NCI-H2196 treated with DMSO at 0.1 percent for 48 hours (cell line): Measurements from ENCODE around the gene TNFSF15.

Experiments
- DNase-seq: peaks from one replicate; lab custom pipeline; 2025; ENCODE audit not compliant: unreplicated experiment; lab: John Stamatoyannopoulos, UW

TNFSF15 gene

GRCh38 chr9:114805670-114806525, at the start of gene TNFSF15:
TNFSF15 (minus strand) TSS chr9:114806039; CDS start chr9:114806012, 27 bp downstream.
- peak; percentile 54 for DNase-seq

- DNase-seq = no peak
Observed at GRCh38 chr9:114855488-114855887, 49.6 kb upstream of the TNFSF15 start.

GRCh38 chr9:114854736-114855355, 49.0 kb upstream of the TNFSF15 start:
- no peak for DNase-seq

GRCh38 chr9:114853071-114853855, 47.4 kb upstream of the TNFSF15 start:
- no peak for DNase-seq

GRCh38 chr9:114852050-114852594, 46.3 kb upstream of the TNFSF15 start:
- no peak for DNase-seq

- DNase-seq = no peak
Observed at GRCh38 chr9:114851306-114851705, 45.5 kb upstream of the TNFSF15 start.

GRCh38 chr9:114850871-114851270, 45.0 kb upstream of the TNFSF15 start:
- DNase-seq = no peak

GRCh38 chr9:114849450-114849849, 43.6 kb upstream of the TNFSF15 start:
- no peak for DNase-seq

- no peak for DNase-seq
Observed at GRCh38 chr9:114847492-114848417, 41.9 kb upstream of the TNFSF15 start.

- no peak for DNase-seq
Observed at GRCh38 chr9:114845373-114845772, 39.5 kb upstream of the TNFSF15 start.

- DNase-seq = no peak
Observed at GRCh38 chr9:114844766-114845165, 38.9 kb upstream of the TNFSF15 start.

GRCh38 chr9:114837923-114838322, 32.1 kb upstream of the TNFSF15 start:
- DNase-seq = no peak

- no peak for DNase-seq
Observed at GRCh38 chr9:114836769-114837168, 30.9 kb upstream of the TNFSF15 start.

- DNase-seq = no peak
Observed at GRCh38 chr9:114834386-114834785, 28.5 kb upstream of the TNFSF15 start.

- peak; percentile 7 for DNase-seq
Observed at GRCh38 chr9:114830546-114830945, 24.7 kb upstream of the TNFSF15 start.

GRCh38 chr9:114829574-114830440, 24.0 kb upstream of the TNFSF15 start:
- DNase-seq = no peak

- DNase-seq = no peak
Observed at GRCh38 chr9:114828303-114828650, 22.4 kb upstream of the TNFSF15 start.

GRCh38 chr9:114827641-114828302, 21.9 kb upstream of the TNFSF15 start:
- DNase-seq = no peak

GRCh38 chr9:114826431-114826830, 20.6 kb upstream of the TNFSF15 start:
- no peak for DNase-seq
